Glutamatergic neuron (in vitro differentiated cells): ENCODE data around the gene TPGS1. TPM values are rescaled to one million over a fixed set of nuclear protein-coding genes. Genes with fewer than 3 reads are reported as not detected.

Source experiments
- DNase-seq: peaks from one replicate; pipeline ENCODE4 v3.0.0; 2022
- H3K27ac Mint-ChIP-seq: one replicate; pipeline ENCODE4 v1.8.0; 2020; ENCODE audit warnings: mild to moderate bottlenecking, mixed read lengths, inconsistent platforms; ENCODE audit not compliant: unreplicated experiment
- H3K27me3 Mint-ChIP-seq: one replicate; pipeline ENCODE4 v1.8.0; 2020; ENCODE audit warnings: mild to moderate bottlenecking, moderate library complexity, mixed read lengths, inconsistent platforms; ENCODE audit not compliant: unreplicated experiment
- H3K36me3 Mint-ChIP-seq: one replicate; pipeline ENCODE4 v1.8.0; 2020; ENCODE audit warnings: mild to moderate bottlenecking, mixed read lengths, inconsistent platforms; ENCODE audit not compliant: unreplicated experiment
- H3K4me1 Mint-ChIP-seq: one replicate; pipeline ENCODE4 v1.8.0; 2020; ENCODE audit warnings: mild to moderate bottlenecking, low read depth, mixed read lengths, inconsistent platforms; ENCODE audit not compliant: unreplicated experiment
- H3K4me3 Mint-ChIP-seq: one replicate; pipeline ENCODE4 v1.8.0; 2020; ENCODE audit warnings: mild to moderate bottlenecking, mixed read lengths, inconsistent platforms; ENCODE audit not compliant: unreplicated experiment
- H3K9me3 Mint-ChIP-seq: one replicate; pipeline ENCODE4 v1.8.0; 2020; ENCODE audit warnings: mild to moderate bottlenecking, moderate library complexity, mixed read lengths, inconsistent platforms; ENCODE audit not compliant: unreplicated experiment
- total RNA-seq: library from RNA; stranded (reverse); fragmentation: NEBNext Ultra II Directional; extraction: Animal tissue kit (Norgen Biotek cat#: 25700); gene quantifications from one replicate; pipeline ENCODE4 v1.2.1, GENCODE V29; 2021; ENCODE audit not compliant: unreplicated experiment
- TF ChIP-seq, protein P1 (sequence below): fragments of 200-600 bp; sonication (generic); IDR thresholded peaks from one replicate; pipeline ENCODE4 v1.5.0; 2021; ENCODE audit not compliant: partially characterized antibody, unreplicated experiment

Gene TPGS1
- total RNA-seq, 1 donor from 2014 or later = 20.0 TPM

DNA sequence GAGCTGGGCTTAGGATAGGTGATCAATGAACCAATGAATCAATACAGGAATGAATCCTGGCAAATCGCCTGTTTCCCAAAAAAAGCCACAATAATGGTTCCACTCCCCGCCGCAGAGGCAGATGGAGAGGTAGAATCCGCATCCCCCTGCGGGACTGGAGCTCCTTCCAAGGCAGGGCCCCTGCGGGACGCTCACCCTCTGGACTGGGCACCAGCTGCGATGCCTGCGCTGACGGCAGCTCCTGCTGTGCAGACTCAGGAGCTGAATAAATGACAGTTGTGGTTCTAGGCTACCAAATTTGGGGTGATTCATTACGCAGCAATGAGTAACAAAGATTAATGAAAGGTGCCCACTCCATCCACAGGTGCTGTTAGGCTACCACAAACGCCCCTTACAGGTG is 15.4 kb downstream of the TPGS1 start:
- TF ChIP-seq, protein P1, sequence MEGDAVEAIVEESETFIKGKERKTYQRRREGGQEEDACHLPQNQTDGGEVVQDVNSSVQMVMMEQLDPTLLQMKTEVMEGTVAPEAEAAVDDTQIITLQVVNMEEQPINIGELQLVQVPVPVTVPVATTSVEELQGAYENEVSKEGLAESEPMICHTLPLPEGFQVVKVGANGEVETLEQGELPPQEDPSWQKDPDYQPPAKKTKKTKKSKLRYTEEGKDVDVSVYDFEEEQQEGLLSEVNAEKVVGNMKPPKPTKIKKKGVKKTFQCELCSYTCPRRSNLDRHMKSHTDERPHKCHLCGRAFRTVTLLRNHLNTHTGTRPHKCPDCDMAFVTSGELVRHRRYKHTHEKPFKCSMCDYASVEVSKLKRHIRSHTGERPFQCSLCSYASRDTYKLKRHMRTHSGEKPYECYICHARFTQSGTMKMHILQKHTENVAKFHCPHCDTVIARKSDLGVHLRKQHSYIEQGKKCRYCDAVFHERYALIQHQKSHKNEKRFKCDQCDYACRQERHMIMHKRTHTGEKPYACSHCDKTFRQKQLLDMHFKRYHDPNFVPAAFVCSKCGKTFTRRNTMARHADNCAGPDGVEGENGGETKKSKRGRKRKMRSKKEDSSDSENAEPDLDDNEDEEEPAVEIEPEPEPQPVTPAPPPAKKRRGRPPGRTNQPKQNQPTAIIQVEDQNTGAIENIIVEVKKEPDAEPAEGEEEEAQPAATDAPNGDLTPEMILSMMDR = no peak
- H3K4me3 Mint-ChIP-seq = no peak overlapping the region
- H3K4me1 Mint-ChIP-seq = no peaks in the 10 kb centered on the region
- H3K36me3 Mint-ChIP-seq = peaks cover 9% of the 10 kb centered on the region
- DNase-seq = no peak
- peaks cover 1% of the 10 kb centered on the region for H3K27me3 Mint-ChIP-seq
- peaks cover 1% of the 10 kb centered on the region for H3K9me3 Mint-ChIP-seq
- H3K27ac Mint-ChIP-seq = no peak overlapping the region

DNA sequence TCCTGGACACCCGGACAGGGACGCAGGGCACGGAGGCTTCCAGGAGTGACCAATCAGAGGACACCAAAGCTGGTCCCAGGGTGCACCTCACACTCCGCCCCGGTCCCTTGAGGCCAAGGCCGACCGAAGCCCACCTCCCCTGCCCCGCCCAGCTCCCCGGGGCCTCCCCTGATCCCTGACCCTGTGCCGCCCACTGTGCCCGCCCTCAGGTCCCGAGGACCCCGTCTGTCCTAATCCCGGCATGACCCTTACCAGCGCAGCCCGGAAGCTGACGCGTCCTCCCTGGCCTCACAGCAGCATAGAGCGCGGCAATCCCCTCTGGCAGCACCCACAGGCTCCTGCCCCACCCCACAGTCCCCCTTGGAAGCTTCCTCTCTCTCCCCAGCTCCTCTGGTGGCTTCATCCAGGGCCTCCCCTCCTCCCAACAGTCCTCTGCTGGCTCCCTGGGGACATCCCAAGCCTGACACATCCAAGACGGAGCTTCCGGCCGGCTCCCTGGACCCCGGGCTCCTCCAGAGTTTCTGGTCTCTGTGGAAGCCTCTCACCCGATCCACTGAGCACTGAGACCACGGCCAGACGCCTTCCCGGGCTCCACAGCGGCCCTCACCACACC is 16.9 kb downstream of the TPGS1 start:
- Mint-ChIP-seq H3K4me1 (no peaks in the 10 kb centered on the region), H3K36me3 (peaks cover 9% of the 10 kb centered on the region), H3K4me3 (no peak overlapping the region), H3K27ac (no peak overlapping the region), H3K9me3 (peaks cover 1% of the 10 kb centered on the region), H3K27me3 (peaks cover 1% of the 10 kb centered on the region)
- DNase-seq = peak; percentile 42
- TF ChIP-seq, protein P1 = no peak

DNA sequence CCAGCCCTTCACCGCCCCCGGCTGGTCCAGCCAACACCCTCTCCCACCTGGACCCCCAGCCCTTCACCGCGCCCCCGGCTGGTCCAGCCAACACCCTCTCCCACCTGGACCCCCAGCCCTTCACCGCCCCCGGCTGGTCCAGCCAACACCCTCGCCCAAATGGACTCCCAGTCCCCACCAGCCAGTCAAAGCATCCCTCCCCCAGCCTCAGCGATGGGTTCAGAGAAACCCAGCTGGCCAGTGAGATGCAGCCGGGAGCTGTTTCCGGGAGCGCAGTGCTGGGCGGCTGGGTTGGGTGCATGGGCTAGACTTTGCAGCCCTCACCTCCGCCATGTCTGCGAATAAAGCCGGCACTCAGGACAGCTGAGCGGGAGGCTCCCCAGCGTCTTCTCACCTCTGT is 17.7 kb downstream of the TPGS1 start:
- Mint-ChIP-seq H3K9me3 (peaks cover 1% of the 10 kb centered on the region), H3K27me3 (peaks cover 2% of the 10 kb centered on the region), H3K4me1 (no peaks in the 10 kb centered on the region), H3K4me3 (no peak overlapping the region), H3K27ac (no peak overlapping the region), H3K36me3 (peaks cover 9% of the 10 kb centered on the region)
- no peak for DNase-seq
- TF ChIP-seq, protein P1 = no peak

DNA sequence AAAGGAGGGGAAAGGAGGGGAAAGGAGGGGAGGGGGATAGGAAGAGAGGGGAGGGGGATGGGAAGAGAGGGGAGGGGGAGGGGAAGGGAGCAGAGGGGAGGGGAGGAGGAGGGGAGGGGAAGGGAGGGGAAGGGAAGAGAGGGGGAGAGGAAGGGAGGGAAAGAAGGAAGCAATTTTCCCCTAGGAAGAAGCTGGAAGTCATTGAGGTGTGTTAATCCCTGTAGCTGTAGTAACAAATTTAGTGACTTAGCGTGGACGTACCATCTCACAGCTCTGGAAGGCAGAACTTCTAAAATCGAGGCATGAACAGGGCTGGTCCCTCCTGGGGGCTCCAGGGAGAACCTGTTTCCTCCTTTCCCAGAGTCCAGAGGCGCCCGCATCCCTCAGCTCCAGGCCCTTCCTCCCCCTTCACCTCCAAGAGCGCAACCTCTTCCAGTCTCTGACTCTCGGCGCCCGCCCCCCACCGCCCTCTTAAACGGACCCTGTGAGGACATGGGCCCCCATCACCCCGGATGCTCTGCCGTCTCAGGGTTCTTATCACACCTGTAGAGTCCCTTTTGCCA is 18.6 kb downstream of the TPGS1 start:
- TF ChIP-seq, protein P1 = no peak
- no peak for DNase-seq
- no peak overlapping the region for H3K4me3 Mint-ChIP-seq
- no peaks in the 10 kb centered on the region for H3K4me1 Mint-ChIP-seq
- H3K27me3 Mint-ChIP-seq = peaks cover 6% of the 10 kb centered on the region
- H3K36me3 Mint-ChIP-seq = peaks cover 6% of the 10 kb centered on the region
- H3K9me3 Mint-ChIP-seq = peaks cover 2% of the 10 kb centered on the region
- H3K27ac Mint-ChIP-seq = no peak overlapping the region
